Keratinocyte (primary cell): ENCODE data around the gene PCNX1. TPM values are rescaled to one million over a fixed set of nuclear protein-coding genes. Genes with fewer than 3 reads are reported as not detected.
A peak's percentile ranks its signal among the peaks of the same experiment; 100 is the strongest.

ENCODE experiments used
- DNase-seq: peaks from one replicate; pipeline ENCODE4 v3.0.0-alpha.2; 2011; ENCODE audit warnings: low read depth, missing footprints, low spot score
- FAIRE-seq: peaks from 2 replicates; lab custom pipeline; 2011; peaks lifted over from hg19 to GRCh38; lab: Jason Lieb, UNC
- H2AFZ ChIP-seq: 2 replicates; pipeline ENCODE4 v1.6.0; 2012; ENCODE audit warnings: low read length, control low read depth, inconsistent platforms; ENCODE audit not compliant: control insufficient read depth
- H3K27ac ChIP-seq: 2 replicates; pipeline ENCODE4 v1.5.1; 2011; ENCODE audit warnings: low read length; ENCODE audit not compliant: control insufficient read depth, insufficient read depth
- H3K27me3 ChIP-seq: 3 replicates; pipeline ENCODE4 v1.6.0; 2011; ENCODE audit warnings: low read length; ENCODE audit not compliant: control insufficient read depth, insufficient read depth; ENCODE audit errors: extremely low read depth
- H3K36me3 ChIP-seq, 2 experiments: 2 replicates in 1 of 2; 3 replicates in 1 of 2; pipeline ENCODE4 v1.5.1; 2011; ENCODE audit warnings: low read length in 2 of 2, mild to moderate bottlenecking in 1 of 2; ENCODE audit not compliant: control insufficient read depth in 2 of 2, insufficient read depth in 2 of 2; ENCODE audit errors: extremely low read depth in 1 of 2
- H3K4me1 ChIP-seq: 3 replicates; pipeline ENCODE4 v1.5.1; 2011; ENCODE audit warnings: low read length; ENCODE audit not compliant: control insufficient read depth, insufficient read depth; ENCODE audit errors: extremely low read depth
- H3K4me2 ChIP-seq: 3 replicates; pipeline ENCODE4 v1.6.0; 2011; ENCODE audit warnings: low read depth, low read length; ENCODE audit not compliant: control insufficient read depth, insufficient read depth; ENCODE audit errors: extremely low read depth
- H3K4me3 ChIP-seq, 3 experiments: fragments of 200-600 bp in 1 of 3; sonication (generic) in 1 of 3; 2 replicates in 2 of 3; 3 replicates in 1 of 3; pipeline ENCODE4 v1.5.1; 2011 to 2016; ENCODE audit warnings: low read length in 3 of 3, mild to moderate bottlenecking in 3 of 3, control low read depth in 2 of 3, inconsistent platforms in 1 of 3, low read depth in 1 of 3, mixed read lengths in 1 of 3, mixed run types in 1 of 3, moderate library complexity in 1 of 3; ENCODE audit not compliant: control insufficient read depth in 2 of 3, insufficient read depth in 2 of 3; ENCODE audit errors: extremely low read depth in 1 of 3
- H3K79me2 ChIP-seq: 2 replicates; pipeline ENCODE4 v1.6.0; 2012; ENCODE audit warnings: low read length; ENCODE audit not compliant: control insufficient read depth, insufficient read depth
- H3K9ac ChIP-seq: 3 replicates; pipeline ENCODE4 v1.6.0; 2011; ENCODE audit warnings: low read length; ENCODE audit not compliant: control insufficient read depth, insufficient read depth; ENCODE audit errors: extremely low read depth
- H3K9me1 ChIP-seq: 3 replicates; pipeline ENCODE4 v1.6.0; 2011; ENCODE audit warnings: low read length; ENCODE audit not compliant: control insufficient read depth, insufficient read depth; ENCODE audit errors: extremely low read depth
- H3K9me3 ChIP-seq: 2 replicates; pipeline ENCODE4 v1.5.1; 2012; ENCODE audit warnings: low read depth, low read length; ENCODE audit not compliant: control insufficient read depth
- H4K20me1 ChIP-seq: 3 replicates; pipeline ENCODE4 v1.6.0; 2011; ENCODE audit warnings: low read length; ENCODE audit not compliant: control insufficient read depth, insufficient read depth; ENCODE audit errors: extremely low read depth
- CTCF ChIP-seq, 3 experiments: IDR thresholded peaks in 1 of 3; conservative IDR thresholded peaks in 1 of 3; optimal IDR thresholded peaks in 1 of 3; 2 replicates in 2 of 3; 3 replicates in 1 of 3; pipeline versions ENCODE3 to v1.5.1; 2011; ENCODE audit warnings: low read length in 3 of 3, mild to moderate bottlenecking in 3 of 3, moderate library complexity in 2 of 3, control low read depth in 1 of 3, inconsistent platforms in 1 of 3; ENCODE audit not compliant: insufficient read depth in 2 of 3; ENCODE audit errors: extremely low read depth in 1 of 3
- EZH2 ChIP-seq: IDR thresholded peaks from one replicate; pipeline ENCODE4 v1.6.1; 2012; ENCODE audit warnings: inconsistent platforms, mild to moderate bottlenecking, low read length, moderate library complexity
- dilution Hi-C: fragments of 300-500 bp; cut with MboI; formaldehyde crosslinking; loops from one replicate; pipeline ENCODE4 v1.7.0; 2020; ENCODE audit warnings: low sequenced_read_pairs; ENCODE audit not compliant: extremely low pct_ligation_motif_present
- polyA plus RNA-seq, 5 experiments: library from polyadenylated mRNA; depleted of rRNA in 3 of 5; stranded (reverse) in 3 of 5; stranded (forward) in 1 of 5; unstranded in 1 of 5; fragments of >200 nt; gene quantifications; 1 replicate in 1 of 5; 2 replicates in 3 of 5; 3 replicates in 1 of 5; pipeline versions ENCODE4 v1.2.1 to v1.2.3, GENCODE V29; 2011 to 2012; ENCODE audit warnings: missing spikeins in 2 of 5, low read depth in 1 of 5, low replicate concordance in 1 of 5

The PCNX1 gene
- polyA plus RNA-seq, 1 donor (not counting 4 experiments of a cell fraction or from before 2014, with no cell fraction given): 39.8 TPM

- dilution Hi-C loops: no loop called here
- no peaks in the 10 kb centered on the region for H4K20me1 ChIP-seq
- no peaks in the 10 kb centered on the region for H3K79me2 ChIP-seq
- no peaks in the 10 kb centered on the region for H3K4me1 ChIP-seq
- H3K9me1 ChIP-seq: no peaks in the 10 kb centered on the region
- H3K9me3 ChIP-seq: no peaks in the 10 kb centered on the region
- DNase-seq: peak; percentile 5
- no peaks in the 10 kb centered on the region for H3K27me3 ChIP-seq
- H3K4me2 ChIP-seq: no peak overlapping the region
- H2AFZ ChIP-seq: no peak overlapping the region
- peaks cover 5 to 18% of the 10 kb centered on the region in 2 experiments for H3K36me3 ChIP-seq
- H3K9ac ChIP-seq: no peak overlapping the region
- H3K27ac ChIP-seq: no peak overlapping the region
- TF ChIP-seq EZH2: no peak
- TF ChIP-seq CTCF (optimal IDR thresholded peaks at IDR 0.05 in 1 of 3, IDR thresholded peaks at IDR 0.05 in 1 of 3, conservative IDR thresholded peaks at IDR 0.05 in 1 of 3; ENCODE audit: extremely low read depth in 1 of 3, insufficient read depth in 2 of 3, low read length in 3 of 3): peak in 1 of 3 experiments; percentile 13
- no peak for FAIRE-seq
- H3K4me3 ChIP-seq: no peak overlapping the region
Observed at GRCh38 chr14:71050227-71050823, 143.1 kb downstream of the PCNX1 start.

DNA sequence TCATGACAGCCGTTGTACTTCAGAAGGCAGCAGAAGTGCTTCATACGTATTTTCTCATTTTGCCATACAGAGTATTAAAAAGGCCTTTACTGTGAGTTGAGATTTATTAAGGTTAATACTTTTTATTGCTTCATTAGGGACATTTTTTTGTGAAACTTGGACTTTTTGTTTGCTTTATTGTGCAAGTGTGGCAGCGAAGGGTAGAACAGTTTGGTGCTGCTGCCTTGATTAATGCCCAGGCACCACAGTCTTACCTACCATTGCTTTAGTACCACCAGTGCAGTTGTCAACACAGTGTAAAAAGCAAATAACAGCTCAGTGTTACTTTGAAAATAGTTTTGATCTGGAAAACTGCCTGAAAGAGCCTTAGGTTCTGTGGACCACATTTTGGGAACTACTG is 147.4 kb downstream of the PCNX1 start:
- Histone ChIP-seq H3K9ac (no peak overlapping the region), H3K27ac (no peak overlapping the region), H3K4me3 (no peak overlapping the region), H4K20me1 (no peaks in the 10 kb centered on the region), H3K27me3 (no peaks in the 10 kb centered on the region), H3K36me3 (peaks cover 11 to 13% of the 10 kb centered on the region in 2 experiments), H3K9me1 (no peaks in the 10 kb centered on the region), H3K4me1 (no peaks in the 10 kb centered on the region), H3K4me2 (no peak overlapping the region), H3K79me2 (no peaks in the 10 kb centered on the region), H2AFZ (no peak overlapping the region), H3K9me3 (no peaks in the 10 kb centered on the region)
- TF ChIP-seq CTCF (optimal IDR thresholded peaks at IDR 0.05 in 1 of 3, IDR thresholded peaks at IDR 0.05 in 1 of 3, conservative IDR thresholded peaks at IDR 0.05 in 1 of 3; ENCODE audit: extremely low read depth in 1 of 3, insufficient read depth in 2 of 3, low read length in 3 of 3) (no peak), EZH2 (no peak)
- dilution Hi-C loops: no loop called here
- DNase-seq (no peak), FAIRE-seq (no peak)
